Measurements from ENCODE around the gene CEP20.
"Not testable (repeated sequence)": the region's sequence is repeated elsewhere in the genome, so short reads cannot be mapped to it uniquely, and the experiment has no call there.

The CEP20 gene

DNA sequence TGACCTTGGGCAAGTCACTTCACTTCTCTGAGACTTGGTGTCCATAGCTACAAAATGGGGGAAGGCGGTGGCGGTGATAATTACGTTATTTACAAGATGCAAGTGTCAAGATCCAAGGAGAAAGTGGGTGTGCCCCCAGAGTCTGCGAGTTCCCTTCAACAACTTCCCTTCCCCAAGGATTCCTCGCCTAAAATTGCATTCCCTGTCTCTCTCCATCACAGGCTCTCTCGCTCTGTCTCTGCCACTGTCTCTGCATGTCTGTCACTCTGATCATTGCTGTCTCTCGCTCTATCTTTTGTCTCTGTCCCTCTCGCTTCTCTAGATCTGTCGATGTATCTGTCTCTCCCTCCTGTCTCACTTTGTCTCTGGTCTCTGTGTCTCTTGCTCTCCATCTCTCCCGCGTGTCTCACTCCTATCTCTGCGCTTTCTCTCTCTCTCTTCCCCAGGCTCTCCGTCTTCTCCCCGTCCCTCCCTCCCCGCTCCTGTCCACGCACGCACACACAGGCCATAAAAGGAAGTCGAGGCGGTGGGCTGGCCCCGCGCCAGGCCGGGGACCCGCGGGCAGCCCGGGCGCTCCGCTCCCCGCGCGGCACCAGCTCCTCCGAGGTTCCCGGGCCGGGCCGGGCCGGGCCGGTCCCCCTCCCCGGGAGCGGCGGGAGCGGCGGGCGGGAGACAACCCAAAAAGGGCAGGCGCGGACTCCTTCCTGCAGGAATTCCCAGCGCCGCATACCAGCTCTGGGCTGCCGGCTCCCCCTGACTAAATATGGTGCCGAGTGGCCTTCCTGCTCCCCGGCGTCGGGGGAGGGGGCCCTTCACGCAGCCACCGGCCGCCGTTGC is 30.5 kb downstream of the CEP20 start:
- DNase-seq (ENCODE audit: low read depth in 2 of 2), result no peak

DNA sequence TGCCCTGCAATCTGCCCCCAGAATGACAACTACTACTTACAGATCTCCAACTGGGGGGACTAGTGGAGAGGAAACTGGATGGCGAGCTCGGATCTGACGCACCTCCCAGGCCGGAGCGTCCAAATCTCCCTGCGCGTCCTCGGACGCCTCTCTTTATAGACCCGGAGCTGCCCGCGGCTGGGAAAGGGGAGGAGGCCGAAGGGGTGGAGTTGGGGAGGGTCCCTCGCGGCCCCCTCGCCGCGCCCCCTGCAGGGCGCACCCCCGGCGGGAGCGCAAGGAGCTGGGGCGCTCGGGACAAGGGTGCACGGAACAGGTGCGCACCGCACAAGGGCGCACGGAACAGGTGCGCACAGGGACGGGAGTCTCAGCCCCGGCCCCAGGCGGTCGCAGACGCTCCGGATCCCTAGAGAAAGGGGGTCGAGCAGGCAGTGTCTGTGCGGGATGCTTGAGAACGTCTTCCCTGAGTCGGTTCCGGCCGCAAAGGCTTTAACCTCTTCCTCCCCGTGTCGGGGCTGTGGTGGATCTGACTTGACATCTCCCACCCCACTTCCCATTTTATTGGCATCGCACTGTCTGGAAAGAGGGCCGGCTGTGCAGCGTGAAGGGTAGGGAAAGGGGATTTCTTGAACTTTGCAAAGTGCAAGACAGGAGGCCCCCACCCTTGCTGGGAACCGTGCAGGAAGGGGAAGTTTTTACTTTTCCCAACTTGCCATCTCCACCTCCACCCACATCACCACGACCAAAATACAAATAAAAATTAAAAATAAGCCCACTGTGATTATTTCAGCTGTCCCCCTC is 31.3 kb downstream of the CEP20 start, which contains the start of gene MYH11:
TSS of gene MYH11 (minus strand) at position 128 of the 798 bp plus-strand sequence. CDS start 18,776 bp downstream, outside the sequence.
- DNase-seq (ENCODE audit: low read depth in 2 of 2), result no peak

DNA sequence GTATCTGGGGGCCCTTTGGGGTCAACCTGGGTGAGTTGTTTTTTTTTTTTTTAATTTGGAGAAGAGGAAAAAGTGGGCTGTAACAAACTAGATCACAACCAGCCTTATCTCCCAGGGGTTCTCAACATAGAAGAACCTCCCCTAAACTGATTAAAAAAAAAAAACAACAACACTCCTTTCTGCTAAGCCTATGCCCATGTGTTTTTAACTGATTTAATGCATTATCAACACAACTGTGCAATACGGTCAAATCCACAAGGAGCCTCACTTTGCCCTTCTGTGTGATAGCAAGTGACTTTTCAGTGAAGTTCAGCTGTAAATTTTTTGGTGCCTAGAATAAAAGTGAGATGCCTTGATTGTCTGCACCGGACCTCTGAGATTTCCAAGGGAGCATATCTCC is 32.2 kb downstream of the CEP20 start:
- DNase-seq (ENCODE audit: low read depth in 2 of 2), result no peak

DNA sequence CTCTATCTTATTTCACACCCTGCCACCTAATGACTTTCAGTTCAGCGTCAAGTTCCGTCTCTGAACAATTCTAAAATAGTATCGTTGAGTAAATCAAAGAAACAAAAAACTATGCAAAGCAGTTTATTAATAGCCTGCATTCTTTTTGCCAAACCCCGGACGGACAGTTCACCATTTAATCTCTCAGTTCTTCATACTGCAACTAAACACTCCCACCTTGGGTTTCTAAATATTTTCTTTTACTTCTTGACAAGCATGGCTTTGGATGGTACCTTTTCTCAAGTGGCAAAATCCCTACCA is 32.7 kb downstream of the CEP20 start:
- DNase-seq (ENCODE audit: low read depth in 2 of 2), result no peak

DNA sequence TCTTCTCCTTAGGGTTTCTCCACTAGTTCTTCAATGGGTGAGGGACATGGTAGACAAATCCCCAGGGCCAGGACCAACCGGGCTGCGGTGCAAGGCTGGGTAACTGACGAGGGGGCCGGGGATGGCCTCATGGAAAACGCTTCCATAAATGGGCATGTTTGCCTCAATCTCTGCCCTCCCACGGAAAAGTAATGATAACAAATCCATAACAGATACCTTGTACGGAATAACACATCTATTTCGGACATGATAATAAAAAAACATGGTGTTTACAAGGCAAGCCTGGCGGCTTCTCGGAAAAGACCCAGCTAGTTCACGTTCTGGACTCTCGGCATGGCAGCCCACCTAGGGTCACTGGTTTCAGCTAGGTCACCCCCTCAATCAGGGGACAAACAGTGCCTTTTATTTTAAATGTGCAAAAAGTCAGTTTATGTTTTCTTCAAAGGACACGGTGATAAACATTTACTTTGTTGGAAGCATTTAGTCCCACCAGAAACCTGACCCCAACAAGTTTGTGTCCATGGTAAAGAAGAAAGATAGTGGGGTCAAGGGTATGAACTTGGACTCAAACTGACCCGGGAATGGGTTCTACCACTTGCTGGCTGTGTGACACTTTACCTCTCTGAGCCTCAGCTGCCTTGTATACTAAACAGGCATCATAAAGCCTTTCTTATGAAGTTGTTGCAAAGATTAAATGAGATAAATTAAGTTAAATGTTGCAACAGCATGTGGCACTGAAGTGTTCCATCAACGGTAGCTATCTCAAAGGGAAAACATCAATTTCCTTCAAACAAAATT is 33.3 kb downstream of the CEP20 start:
- DNase-seq (ENCODE audit: low read depth in 2 of 2), result no peak

DNA sequence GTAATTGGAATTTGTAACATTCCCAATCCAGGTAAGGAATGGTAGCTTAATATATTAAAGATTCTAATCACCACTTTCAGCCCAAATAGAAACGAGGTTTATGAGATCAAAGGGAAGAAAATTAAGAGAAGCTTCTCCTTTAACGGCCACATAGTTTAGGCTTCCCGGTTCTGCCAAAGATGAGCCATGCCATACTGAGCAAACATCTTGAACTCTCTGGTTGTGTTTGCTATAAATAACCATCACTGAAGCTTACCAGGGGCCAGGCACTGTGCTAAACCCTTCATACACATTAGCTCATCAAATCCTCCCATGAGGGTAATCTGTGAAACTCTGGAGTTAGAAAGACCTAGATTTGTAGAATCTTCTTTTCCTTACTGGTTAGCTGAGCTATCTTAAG is 34.3 kb downstream of the CEP20 start:
- DNase-seq (ENCODE audit: low read depth in 2 of 2), result no peak

DNA sequence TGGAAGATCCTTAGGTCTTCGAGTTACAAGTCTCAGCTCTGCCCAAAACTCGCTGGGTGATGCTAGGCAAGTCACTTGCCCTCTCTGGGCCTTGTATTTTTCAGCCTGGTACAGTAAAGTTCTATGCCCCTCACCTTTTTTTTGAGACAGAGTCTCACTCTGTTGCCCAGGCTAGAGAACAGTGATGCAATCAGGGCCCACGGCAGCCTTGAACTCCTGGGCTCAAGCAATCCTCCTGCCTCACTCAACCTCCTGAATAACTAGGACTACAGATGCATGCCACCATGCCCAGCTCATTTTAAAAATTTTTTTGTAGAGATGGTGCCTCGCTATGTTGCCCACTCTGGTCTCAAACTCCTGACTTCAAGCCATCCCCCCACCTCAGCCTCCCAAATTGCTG is 35.4 kb downstream of the CEP20 start:
- DNase-seq (ENCODE audit: low read depth in 2 of 2), result no peak

DNA sequence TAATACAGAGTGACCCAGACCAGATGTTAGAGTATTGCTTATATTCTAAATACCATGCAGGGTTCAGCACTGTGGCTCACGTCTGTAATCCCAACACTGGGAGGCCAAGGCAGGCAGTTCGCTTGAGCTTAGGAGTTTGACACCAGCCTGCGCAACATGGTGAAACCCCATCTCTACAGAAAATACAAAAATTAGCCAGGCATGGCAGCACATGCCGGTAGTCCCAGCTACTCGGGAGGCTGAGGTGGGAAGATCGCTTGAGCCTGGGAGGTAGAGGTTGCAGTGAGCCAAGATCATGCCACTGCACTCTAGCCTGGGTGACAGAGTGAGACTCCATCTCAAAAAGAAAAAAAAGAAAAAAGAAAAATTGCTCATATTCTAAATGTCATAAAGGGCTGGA is 37.8 kb downstream of the CEP20 start:
- DNase-seq (ENCODE audit: low read depth in 2 of 2), result not testable (repeated sequence)

DNA sequence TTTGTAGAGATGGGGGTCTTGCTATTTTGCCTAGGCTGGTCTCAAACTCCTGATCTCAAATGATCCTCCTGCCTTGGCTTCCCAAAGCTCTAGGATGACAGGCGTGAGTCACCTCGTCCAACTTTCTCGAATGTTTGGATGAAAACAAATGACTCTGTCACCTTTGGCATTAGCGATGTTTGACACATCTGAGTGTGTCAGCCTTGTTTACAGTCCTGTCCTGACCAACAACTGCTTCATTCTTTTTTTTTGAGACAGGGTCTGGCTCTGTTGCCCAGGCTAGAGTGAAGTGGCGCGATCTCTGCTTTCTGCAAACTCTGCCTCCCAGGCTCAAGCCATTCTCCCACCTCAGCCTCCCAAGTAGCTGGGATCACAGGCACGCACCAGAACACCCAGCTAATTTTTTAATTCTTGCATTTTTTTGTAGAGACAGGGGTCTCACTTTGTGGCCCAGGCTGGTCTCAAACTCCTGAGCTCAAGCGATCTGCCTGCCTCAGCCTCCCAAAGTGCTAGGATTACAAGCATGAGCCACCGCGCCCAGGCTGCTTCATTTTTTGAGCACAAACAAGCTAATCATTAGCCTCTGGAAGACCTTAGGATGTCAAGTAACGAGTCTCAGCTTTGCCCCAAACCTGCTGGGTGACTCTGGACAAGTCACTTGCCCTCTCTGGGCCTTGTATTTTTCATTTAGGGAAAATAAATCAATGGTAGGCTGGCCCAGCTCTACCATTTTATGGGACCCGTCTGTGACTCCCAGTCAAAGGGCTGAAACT is 39.0 kb downstream of the CEP20 start:
- DNase-seq (ENCODE audit: low read depth in 2 of 2), result no peak

DNA sequence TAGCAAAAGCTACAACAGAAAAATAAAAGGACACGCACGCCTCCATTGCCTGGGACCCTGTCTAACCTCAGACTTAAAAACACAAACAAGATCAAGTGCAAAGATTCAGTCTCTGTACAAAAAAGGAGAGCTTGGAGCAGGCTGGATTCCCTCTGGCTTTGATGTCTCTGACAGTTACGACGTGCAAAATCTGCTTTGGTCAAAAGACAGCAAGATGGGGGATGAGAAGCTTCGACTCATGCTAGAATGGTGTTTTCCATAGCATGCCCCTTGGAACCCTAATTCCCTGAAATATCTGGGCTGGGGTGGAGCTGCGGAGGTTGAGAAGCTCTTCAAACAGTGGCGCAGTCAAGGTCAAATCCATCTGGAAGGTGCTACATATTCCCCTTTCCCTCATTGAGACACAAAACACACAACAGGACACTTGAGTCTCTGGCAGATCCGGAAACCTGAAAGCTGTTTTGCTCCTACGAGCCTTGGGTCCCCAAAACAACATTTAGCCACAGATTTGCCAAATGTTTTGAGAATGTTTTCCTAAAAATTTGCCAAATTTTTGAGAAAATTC is 40.7 kb downstream of the CEP20 start:
- DNase-seq (ENCODE audit: low read depth in 2 of 2), result no peak

DNA sequence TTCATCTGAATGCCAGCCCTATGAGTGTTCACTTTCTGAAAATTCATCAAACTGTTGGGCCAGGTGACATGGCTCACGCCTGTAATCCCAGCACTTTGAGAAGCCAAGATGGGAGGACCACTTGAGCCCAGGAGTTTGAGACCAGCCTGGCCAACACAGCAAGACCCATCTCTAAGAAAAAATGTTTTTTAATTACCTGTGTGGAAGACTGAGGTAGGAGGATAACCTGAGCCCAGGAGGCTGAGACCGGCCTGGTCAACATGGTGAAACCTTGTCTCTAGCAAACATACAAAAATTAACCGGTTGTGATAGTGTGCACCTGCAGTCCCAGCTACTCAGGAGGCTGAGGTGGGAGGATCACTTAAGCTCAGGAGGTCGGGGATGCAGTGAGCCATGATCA is 41.9 kb downstream of the CEP20 start:
- no peak for DNase-seq (ENCODE audit: low read depth in 2 of 2)

DNA sequence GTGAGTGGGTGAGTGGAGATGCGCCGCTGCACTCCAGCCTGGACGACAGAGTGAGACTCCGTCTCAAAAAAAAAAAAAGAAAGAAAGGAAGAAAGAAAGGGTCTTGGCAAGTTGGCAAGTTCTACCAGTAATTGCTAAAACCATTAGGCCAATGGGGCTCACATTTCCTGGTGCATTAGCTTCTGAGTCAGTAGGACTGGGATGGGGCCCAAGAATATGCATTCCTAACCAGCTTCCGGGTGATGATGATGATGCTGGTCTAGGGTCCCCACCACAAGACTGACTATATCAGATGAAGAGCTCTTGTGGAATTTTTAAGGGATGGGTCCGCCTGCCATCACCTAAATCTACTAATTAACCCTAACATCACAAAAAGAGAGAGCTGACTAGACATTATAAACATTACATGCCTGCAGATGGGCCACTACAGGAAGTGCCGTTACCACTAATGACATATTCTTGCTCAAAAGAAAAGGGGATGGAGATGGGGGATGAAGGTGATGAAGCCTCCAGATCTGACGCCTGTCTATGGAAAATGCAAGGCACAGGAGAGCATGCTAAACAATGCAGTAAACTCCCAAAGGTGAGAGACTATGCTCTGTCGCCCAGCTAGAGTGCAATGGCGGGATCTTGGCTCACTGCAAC is 44.6 kb downstream of the CEP20 start:
- DNase-seq (ENCODE audit: low read depth in 2 of 2), result no peak

DNA sequence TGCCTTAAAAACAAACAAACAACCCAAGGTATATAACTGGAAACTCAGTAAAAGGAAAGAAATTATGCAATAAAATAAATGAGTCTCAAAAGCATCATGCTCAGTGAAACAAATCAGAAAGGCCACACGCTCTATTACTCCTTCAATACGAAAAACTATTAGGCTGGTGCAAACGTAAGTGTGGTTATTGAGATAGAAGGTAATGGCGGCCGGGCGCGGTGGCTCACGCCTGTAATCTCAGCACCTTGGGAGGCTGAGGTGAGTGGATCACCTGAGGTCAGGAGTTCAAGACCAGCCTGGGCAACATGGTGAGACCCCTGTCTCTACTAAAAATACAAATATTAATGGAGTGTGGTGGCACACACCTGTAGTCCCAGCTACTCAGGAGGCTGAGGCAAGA is 49.2 kb downstream of the CEP20 start:
- not testable (repeated sequence) for DNase-seq (ENCODE audit: low read depth in 2 of 2)

DNA sequence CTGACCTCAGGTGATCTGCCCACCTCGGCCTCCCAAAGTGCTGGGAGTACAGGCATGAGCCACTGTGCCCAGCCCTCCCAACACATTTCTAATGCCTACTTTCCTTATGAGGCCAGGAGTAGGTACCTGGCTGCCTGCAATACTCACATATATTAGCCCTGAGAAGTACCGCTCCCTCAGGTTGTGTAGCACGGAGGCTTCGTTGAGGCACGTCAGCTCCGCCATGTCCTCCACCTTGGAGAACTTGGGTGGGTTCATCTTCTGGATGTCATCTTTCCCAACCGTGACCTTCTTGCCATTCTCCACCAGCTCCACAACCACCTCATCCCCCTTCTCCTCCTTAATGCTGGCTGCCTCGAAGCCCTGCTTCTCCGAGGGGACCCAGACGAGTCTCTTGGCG is 50.6 kb downstream of the CEP20 start:
- DNase-seq (ENCODE audit: low read depth in 2 of 2), result no peak

DNA sequence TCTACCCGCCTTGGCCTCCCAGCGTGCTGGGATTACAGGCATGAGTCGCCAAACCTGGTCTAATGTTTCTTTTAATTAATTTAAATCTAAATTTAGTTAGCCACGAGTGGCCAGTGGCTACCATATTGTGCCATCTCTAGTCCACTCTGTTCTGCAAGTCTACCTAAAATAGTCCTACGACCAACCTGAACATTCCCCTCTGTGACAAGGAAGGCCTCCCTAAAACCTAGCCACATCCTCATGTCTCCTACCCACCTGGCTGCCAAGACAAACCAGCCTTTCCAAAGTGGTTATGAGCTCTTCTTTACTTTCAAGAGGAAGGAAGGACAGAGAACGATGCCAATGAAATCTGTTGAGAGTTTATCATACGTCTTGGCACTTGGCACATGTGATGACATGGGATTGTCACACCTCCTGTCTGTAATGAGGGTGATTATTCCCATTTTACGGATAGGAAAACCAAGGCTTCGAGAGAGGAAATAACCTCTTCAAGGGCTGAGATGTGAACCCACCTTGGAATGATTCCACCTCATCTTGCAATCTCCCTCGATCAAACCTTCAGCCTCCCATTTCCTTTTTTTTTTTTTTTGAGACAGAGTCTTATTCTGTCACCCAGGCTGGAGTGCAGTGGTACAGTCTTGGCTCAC is 51.3 kb downstream of the CEP20 start:
- DNase-seq (ENCODE audit: low read depth in 2 of 2), result no peak

DNA sequence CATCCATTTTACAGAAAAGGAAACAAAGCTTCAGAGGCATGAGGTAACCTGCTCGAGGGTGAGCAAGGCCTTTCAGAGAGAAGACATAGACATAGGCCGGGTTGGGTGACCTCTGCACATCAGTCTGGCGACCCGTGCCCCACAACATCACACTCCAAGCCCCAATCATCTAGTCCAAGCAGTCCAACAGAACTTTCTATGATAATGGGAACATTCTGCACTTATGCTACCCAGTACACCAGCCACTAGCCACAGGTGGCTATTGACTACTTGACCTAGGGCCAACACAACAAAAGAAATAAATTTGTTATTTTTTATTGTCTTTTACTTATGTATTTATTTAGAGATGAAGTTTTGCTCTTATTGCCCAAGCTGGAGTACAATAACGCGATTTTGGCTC is 52.3 kb downstream of the CEP20 start:
- DNase-seq (ENCODE audit: low read depth in 2 of 2), result no peak

DNA sequence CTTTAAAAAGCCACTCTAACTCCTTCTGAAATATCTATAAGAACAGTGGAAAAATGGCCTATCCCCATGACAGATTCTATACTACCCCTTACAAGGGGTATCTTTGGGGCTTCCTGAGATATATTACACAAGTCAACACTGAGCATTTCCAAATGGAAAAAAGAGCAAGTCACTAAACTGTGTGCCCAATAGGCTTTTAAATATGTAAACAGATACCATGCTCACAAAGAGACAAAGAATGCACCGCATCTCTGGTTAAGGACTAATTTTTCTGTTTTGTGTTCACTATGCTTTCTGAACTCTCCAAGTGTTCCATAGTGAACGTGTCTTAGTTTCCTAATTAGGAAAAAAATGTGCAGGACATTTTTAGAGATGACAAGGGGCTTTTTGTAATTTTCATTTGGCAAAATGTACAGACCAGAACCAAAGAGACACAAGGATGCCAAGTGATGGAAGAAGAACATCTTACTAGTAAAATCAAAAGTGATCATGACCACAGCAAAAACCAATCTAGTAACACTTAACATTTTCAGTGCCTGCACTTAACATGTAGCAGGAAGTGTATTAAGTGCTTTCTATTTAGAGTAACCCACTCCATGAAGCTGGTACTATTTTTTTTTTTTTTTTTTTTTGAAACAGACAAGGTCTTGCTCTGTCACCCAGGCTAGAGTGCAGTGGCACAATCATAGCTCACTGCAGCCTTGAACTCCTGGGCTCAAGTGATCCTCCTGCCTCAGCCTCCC is 53.1 kb downstream of the CEP20 start:
- no peak for DNase-seq (ENCODE audit: low read depth in 2 of 2)

DNA sequence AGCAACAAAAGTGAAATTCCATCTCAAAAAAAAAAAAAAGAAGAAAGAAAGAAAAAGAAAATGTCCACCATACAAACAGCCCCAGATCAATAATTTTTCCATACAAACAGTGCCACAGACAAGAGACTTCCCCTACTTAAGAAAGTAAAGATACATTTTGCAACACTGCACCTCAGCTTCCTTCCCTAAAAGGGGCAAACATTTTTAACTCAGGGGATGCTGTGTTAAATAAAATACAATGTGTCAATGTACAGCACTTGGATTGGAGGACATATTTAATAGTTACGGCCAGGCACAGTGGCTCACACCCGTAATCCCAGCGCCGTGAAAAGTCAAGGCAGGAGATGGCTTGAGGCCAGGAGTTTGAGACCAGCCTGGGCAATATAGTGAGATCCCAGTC is 53.9 kb downstream of the CEP20 start:
- DNase-seq (ENCODE audit: low read depth in 2 of 2), result no peak

DNA sequence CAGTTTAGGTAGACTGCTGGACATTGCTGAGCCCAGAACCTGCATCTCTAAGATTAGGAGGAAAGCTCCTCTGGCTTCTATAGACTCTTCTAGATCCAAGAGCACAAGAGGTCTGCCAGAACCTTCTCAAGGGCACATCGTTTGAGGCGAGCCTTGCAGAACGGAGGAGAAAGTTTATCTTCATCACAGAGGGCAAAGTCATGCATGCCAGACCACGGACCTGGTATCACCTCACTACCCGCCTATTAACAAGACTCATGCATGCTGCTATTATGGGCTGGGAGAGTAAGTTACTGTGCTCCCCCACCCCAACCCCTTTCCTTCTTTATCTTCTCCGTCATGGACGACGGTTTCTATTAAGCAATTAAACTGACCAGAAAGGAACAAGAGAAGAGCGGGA is 54.9 kb downstream of the CEP20 start:
- no peak for DNase-seq (ENCODE audit: low read depth in 2 of 2)

DNA sequence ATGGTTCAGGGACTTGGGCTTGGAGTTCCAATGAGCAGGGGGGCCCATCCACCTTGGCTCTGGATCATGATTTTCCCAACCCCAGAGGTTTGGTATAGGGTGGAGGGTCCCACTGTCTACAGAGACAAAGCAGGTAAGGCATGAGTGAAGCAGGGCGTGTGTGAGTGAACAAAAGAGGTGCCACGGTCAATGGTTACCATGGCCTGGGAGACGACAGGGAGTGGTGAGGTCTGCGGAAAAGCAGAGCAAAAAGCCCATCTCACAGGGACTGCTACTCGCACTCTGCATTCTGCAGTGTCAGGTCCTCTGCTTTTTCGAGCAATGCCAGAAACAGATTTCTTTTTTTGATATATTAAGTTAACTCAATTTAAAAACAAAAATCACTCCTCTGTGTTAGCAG is 56.2 kb downstream of the CEP20 start:
- DNase-seq (ENCODE audit: low read depth in 2 of 2), result no peak

Data from fibroblast of skin of left biceps (primary cell).